ENCODE measurements around the gene FAHD2A. TPM values are rescaled to one million over a fixed set of nuclear protein-coding genes. Genes with fewer than 3 reads are reported as not detected.

The FAHD2A gene
- total RNA-seq, 2 donors from 2014 or later = 11.7 to 23.6 TPM

DNA sequence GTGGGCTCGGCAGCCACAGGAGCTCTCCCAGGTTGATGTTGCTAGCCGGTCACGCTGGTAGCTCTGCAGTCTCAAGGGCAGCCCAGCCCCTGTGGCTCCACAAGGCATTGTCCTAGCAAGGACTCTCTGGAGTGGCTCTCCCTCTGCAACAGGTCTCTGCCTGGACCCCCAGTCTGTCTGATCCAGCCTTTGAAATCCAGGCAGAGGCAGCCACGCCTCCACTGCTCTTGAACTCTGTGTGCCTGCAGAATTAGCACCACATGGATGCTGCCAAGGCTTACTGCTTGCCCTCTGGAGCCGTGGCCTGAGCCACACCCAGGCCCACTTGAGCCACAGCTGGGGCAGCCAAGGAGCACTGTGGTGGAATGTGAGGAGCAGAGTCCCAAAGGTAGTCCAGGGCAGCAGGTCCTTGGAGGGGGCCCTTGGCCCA, 43.0 kb upstream of the FAHD2A start:
- Histone ChIP-seq H3K4me3 (no peak overlapping the region), H3K4me1 (ENCODE audit: control insufficient read depth in 1 of 2, low read depth in 2 of 2) (no peaks in the 10 kb centered on the region), H3K9me3 (no peaks in the 10 kb centered on the region), H3K27me3 (replicated peaks; ENCODE audit: insufficient read depth) (no peaks in the 10 kb centered on the region), H3K27ac (no peak overlapping the region), H3K36me3 (no peaks in the 10 kb centered on the region)
- no peak for ATAC-seq (ENCODE audit: insufficient number of reproducible peaks, low FRiP score, low read depth)
- TF ChIP-seq, protein P1, sequence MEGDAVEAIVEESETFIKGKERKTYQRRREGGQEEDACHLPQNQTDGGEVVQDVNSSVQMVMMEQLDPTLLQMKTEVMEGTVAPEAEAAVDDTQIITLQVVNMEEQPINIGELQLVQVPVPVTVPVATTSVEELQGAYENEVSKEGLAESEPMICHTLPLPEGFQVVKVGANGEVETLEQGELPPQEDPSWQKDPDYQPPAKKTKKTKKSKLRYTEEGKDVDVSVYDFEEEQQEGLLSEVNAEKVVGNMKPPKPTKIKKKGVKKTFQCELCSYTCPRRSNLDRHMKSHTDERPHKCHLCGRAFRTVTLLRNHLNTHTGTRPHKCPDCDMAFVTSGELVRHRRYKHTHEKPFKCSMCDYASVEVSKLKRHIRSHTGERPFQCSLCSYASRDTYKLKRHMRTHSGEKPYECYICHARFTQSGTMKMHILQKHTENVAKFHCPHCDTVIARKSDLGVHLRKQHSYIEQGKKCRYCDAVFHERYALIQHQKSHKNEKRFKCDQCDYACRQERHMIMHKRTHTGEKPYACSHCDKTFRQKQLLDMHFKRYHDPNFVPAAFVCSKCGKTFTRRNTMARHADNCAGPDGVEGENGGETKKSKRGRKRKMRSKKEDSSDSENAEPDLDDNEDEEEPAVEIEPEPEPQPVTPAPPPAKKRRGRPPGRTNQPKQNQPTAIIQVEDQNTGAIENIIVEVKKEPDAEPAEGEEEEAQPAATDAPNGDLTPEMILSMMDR (IDR thresholded peaks at IDR 0.05) = no peak
- no peak for DNase-seq (ENCODE audit: low spot score)

DNA sequence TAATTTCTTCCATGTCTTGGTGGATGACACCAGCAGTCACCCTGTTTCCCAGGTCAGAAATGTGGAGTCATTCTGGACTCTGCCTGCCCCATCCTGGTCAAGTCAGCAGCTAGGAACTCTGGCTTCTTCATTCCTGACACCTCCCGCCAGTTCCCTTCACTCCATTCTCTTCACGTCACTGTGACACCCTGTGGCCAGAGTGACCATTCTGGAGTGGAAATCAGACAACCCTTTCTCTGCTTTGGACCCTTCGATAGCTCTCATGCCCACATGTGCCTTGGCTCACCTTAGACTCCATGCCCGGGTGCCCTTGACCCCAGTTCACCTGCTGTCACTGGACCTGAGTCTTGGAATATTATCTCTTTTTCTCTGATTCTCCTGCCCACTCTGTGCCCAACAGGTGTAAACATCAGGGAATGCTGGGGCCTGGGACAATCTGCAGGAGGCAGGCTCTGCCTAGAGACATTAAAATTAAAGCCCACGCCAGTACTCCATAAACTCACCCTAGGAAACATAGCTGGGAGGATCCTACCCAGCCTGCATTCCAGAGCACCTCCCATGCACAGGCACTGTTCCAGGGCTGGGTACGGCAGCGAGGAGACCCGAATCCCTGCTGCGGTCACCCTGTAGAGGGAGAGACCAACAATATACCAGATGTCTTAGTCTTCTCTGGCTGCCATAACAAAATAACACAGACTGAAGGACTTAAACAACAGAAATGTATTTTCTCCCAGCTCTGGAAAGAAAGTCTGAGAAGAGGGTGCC, 41.1 kb upstream of the FAHD2A start:
- H3K36me3 ChIP-seq = no peaks in the 10 kb centered on the region
- no peak for ATAC-seq (ENCODE audit: insufficient number of reproducible peaks, low FRiP score, low read depth)
- H3K4me1 ChIP-seq (ENCODE audit: control insufficient read depth in 1 of 2, low read depth in 2 of 2) = no peaks in the 10 kb centered on the region
- H3K27ac ChIP-seq = no peak overlapping the region
- DNase-seq (ENCODE audit: low spot score) = no peak
- TF ChIP-seq, protein P1 (IDR thresholded peaks at IDR 0.05) = no peak
- no peak overlapping the region for H3K4me3 ChIP-seq
- H3K27me3 ChIP-seq (replicated peaks; ENCODE audit: insufficient read depth) = no peaks in the 10 kb centered on the region
- no peaks in the 10 kb centered on the region for H3K9me3 ChIP-seq

DNA sequence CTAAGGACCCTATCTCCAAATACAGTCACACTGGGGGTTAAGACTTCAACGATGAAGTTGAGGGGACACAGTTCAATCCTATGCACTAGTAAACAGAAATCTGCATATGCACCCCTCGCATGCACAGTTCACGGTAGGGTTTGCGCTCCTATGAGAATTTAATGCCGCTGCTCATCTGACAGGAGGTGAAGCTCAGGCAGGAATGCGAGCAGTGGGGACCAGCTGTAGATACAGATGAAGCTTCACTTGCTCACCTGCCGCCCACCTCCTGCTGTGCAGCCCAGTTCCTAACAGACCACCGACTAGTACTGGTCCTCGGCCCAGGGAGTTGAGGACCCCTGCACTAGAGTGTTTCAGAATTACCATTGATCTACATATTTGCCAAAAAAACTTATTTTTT, 40.0 kb upstream of the FAHD2A start:
- no peak for DNase-seq (ENCODE audit: low spot score)

DNA sequence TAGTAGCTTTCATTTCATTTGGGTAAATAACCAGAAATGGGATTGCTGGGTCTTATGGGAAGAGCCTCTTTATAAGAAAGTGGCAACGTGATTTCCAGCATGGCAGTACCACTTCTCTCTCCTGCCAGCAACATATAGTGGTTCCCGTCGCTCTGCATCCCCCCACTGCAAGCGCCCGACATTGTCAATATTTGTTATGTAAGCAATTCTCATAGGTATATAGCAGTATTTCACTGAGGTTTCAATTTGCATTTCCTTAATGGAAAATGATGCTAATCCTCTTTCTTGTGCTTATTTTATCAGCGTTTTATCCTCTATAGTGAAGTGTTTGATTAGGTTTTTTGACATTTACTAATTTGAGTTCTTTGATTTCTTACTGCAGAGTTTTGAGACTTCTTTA, 36.0 kb upstream of the FAHD2A start:
- Histone ChIP-seq H3K9me3 (no peaks in the 10 kb centered on the region), H3K36me3 (no peaks in the 10 kb centered on the region), H3K27me3 (replicated peaks; ENCODE audit: insufficient read depth) (no peaks in the 10 kb centered on the region), H3K27ac (no peak overlapping the region), H3K4me3 (no peak overlapping the region), H3K4me1 (ENCODE audit: control insufficient read depth in 1 of 2, low read depth in 2 of 2) (no peaks in the 10 kb centered on the region)
- no peak for ATAC-seq (ENCODE audit: insufficient number of reproducible peaks, low FRiP score, low read depth)
- TF ChIP-seq, protein P1 (IDR thresholded peaks at IDR 0.05) = no peak
- DNase-seq (ENCODE audit: low spot score) = no peak

More for the DNA sequence above, 40.0 kb upstream of the FAHD2A start:
- Histone ChIP-seq H3K4me3 (no peak overlapping the region), H3K36me3 (no peaks in the 10 kb centered on the region), H3K9me3 (no peaks in the 10 kb centered on the region), H3K4me1 (ENCODE audit: control insufficient read depth in 1 of 2, low read depth in 2 of 2) (no peaks in the 10 kb centered on the region), H3K27ac (no peak overlapping the region), H3K27me3 (replicated peaks; ENCODE audit: insufficient read depth) (no peaks in the 10 kb centered on the region)
- TF ChIP-seq, protein P1 (IDR thresholded peaks at IDR 0.05) = no peak
- ATAC-seq (ENCODE audit: insufficient number of reproducible peaks, low FRiP score, low read depth) = no peak

DNA sequence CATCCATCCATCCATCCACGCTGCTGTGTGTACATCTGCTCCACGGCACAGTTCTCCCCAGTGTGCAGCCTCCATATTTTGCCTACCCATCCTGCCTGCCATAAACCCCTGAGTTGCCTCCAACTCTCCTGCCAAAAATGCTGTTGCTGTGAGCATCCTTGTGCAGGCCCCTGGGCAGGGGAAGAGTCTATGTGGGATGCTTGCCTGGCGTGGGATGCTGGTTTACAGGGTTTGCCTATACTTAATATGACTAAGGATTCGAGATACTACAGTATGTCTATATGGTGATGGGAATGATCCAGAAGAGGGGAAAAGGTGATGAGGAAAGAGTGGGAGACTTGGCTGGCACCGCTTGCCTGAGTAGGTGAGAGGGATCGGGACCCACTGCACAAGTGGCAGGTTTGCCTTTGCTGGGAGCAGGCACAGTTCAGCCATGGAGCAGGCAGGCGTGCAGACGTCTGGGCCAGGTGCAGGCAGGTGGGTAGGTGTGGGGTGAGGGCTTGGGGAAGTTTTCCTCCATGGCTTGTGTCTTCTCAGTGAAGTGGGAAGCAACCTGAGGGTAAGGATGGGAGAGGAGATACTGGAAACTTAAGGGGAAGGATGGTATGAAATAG, 30.2 kb upstream of the FAHD2A start:
- ATAC-seq (ENCODE audit: insufficient number of reproducible peaks, low FRiP score, low read depth) (no peak), DNase-seq (ENCODE audit: low spot score) (no peak)
- TF ChIP-seq, protein P1 (IDR thresholded peaks at IDR 0.05) = no peak
- Histone ChIP-seq H3K27me3 (replicated peaks; ENCODE audit: insufficient read depth) (no peaks in the 10 kb centered on the region), H3K4me1 (ENCODE audit: control insufficient read depth in 1 of 2, low read depth in 2 of 2) (no peaks in the 10 kb centered on the region), H3K36me3 (peaks cover 3% of the 10 kb centered on the region), H3K4me3 (no peak overlapping the region), H3K27ac (no peak overlapping the region), H3K9me3 (no peaks in the 10 kb centered on the region)
